Thyroid gland (tissue), 4 donors: ENCODE measurements around the gene OR2T5.
"Not testable (repeated sequence)": the region's sequence is repeated elsewhere in the genome, so short reads cannot be mapped to it uniquely, and the experiment has no call there.

Experiments
- POLR2A ChIP-seq, 2 donors: fragments of 450-650 bp; IDR thresholded peaks; one replicate each; pipeline ENCODE4 v1.6.1; 2017; ENCODE audit warnings: antibody characterized with exemption in 2 of 2, mild to moderate bottlenecking in 2 of 2, moderate library complexity in 1 of 2
- TF ChIP-seq, protein P1 (sequence below), 6 experiments: fragments of 200-600 bp in 3 of 6; fragments of 450-650 bp in 3 of 6; sonication (generic) in 3 of 6; IDR thresholded peaks; one replicate each; pipeline ENCODE4 v1.5.1; 2016 to 2019; ENCODE audit warnings: antibody characterized with exemption in 6 of 6, mild to moderate bottlenecking in 2 of 6, inconsistent platforms in 1 of 6, moderate library complexity in 1 of 6

DNA sequence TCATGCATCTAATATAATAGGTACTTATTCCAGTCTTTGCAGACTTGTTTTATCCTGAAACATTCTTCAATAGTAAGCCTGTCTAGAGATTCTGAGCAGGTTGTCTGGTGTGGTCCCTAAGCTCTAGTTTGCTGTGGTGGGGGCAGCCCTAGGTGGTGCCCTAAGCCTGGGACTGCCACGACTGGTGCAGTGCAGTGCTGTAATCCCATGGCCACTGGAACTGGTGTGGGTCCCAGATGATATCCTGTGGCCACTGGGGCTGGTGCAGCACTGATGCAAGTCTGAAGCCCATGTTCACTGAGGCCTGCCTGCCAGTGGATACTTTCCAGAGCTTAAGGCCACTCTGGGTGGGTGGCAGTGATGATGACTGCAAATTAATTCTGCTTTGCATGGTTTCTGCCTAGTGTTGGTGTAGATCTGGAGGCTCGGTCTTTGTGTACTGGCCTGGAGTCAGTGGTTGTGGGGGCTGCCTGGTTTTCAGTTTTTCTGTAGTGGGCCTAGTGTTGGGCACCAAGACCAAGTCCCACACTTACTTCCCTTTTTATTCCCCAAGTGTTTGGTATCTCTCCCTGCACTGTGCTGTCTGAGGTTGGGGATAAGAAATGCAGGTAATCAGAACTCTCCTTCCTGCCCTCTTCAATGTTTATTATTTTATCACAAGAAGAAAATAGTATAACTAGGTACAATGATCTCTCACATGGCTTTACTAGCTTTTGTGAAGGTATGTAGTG, 12.1 kb downstream of the OR2T5 start:
- TF ChIP-seq POLR2A (IDR thresholded peaks at IDR 0.05): not testable (repeated sequence)
- TF ChIP-seq, protein P1, sequence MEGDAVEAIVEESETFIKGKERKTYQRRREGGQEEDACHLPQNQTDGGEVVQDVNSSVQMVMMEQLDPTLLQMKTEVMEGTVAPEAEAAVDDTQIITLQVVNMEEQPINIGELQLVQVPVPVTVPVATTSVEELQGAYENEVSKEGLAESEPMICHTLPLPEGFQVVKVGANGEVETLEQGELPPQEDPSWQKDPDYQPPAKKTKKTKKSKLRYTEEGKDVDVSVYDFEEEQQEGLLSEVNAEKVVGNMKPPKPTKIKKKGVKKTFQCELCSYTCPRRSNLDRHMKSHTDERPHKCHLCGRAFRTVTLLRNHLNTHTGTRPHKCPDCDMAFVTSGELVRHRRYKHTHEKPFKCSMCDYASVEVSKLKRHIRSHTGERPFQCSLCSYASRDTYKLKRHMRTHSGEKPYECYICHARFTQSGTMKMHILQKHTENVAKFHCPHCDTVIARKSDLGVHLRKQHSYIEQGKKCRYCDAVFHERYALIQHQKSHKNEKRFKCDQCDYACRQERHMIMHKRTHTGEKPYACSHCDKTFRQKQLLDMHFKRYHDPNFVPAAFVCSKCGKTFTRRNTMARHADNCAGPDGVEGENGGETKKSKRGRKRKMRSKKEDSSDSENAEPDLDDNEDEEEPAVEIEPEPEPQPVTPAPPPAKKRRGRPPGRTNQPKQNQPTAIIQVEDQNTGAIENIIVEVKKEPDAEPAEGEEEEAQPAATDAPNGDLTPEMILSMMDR (IDR thresholded peaks at IDR 0.05): not testable (repeated sequence)
